Activated naive CD4-positive, alpha-beta T cell treated with anti-CD3 and anti-CD28 coated beads, Interleukin-2, amount 50 U/mL, for 24 hours (primary cell): Measurements from ENCODE around the gene ZNF43.
"Not testable (repeated sequence)": the region's sequence is repeated elsewhere in the genome, so short reads cannot be mapped to it uniquely, and the experiment has no call there.

Source experiments
- H3K27ac Mint-ChIP-seq: one replicate; pipeline ENCODE4 v1.8.0; 2021; ENCODE audit warnings: mild to moderate bottlenecking, mixed read lengths
- H3K27me3 Mint-ChIP-seq: one replicate; pipeline ENCODE4 v1.8.0; 2021; ENCODE audit warnings: mixed read lengths
- H3K36me3 Mint-ChIP-seq: one replicate; pipeline ENCODE4 v1.8.0; 2021; ENCODE audit warnings: mixed read lengths
- H3K4me1 Mint-ChIP-seq: one replicate; pipeline ENCODE4 v1.8.0; 2021; ENCODE audit warnings: mixed read lengths
- H3K4me3 Mint-ChIP-seq: one replicate; pipeline ENCODE4 v1.8.0; 2021; ENCODE audit warnings: mild to moderate bottlenecking, mixed read lengths
- H3K9me3 Mint-ChIP-seq: one replicate; pipeline ENCODE4 v1.8.0; 2021; ENCODE audit warnings: mixed read lengths

The ZNF43 gene

GRCh38 chr19:21839976-21840375, 4.0 kb upstream of the ZNF43 start:
- Mint-ChIP-seq H3K4me3 (no peak overlapping the region), H3K9me3 (no peaks in the 10 kb centered on the region), H3K27me3 (no peaks in the 10 kb centered on the region), H3K27ac (no peak overlapping the region), H3K4me1 (peaks cover 16% of the 10 kb centered on the region), H3K36me3 (peaks cover 17% of the 10 kb centered on the region)

DNA sequence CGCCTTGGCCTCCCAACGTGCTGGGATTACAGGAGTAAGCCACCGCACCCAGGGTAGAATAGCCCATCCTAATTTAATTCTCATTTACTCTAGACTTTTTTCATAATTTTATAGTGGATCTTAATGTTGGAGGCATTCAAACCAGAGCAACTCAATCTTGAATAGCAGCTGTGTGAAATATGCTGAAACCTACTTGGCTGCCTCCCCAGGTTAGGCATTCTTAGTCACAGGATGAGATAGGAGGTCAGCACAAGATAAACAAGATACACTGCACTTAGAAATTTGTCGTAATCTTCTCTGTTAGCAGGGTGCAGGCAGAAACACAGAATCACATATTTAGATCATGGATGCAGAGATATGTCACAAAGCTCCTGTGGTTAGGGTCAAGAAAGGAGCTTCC, 2.7 kb upstream of the ZNF43 start:
- H3K4me3 Mint-ChIP-seq = no peak overlapping the region
- H3K9me3 Mint-ChIP-seq = no peaks in the 10 kb centered on the region
- peaks cover 24% of the 10 kb centered on the region for H3K4me1 Mint-ChIP-seq
- H3K27ac Mint-ChIP-seq = no peak overlapping the region
- H3K36me3 Mint-ChIP-seq = peaks cover 15% of the 10 kb centered on the region
- no peaks in the 10 kb centered on the region for H3K27me3 Mint-ChIP-seq

GRCh38 chr19:21835429-21835809, 563 bp downstream of the ZNF43 start:
- no peaks in the 10 kb centered on the region for H3K9me3 Mint-ChIP-seq
- no peaks in the 10 kb centered on the region for H3K27me3 Mint-ChIP-seq
- H3K4me1 Mint-ChIP-seq = peaks cover 32% of the 10 kb centered on the region
- H3K36me3 Mint-ChIP-seq = peaks cover 18% of the 10 kb centered on the region
- H3K4me3 Mint-ChIP-seq = peak overlapping the region; percentile 99
- peak overlapping the region; percentile 99 for H3K27ac Mint-ChIP-seq

GRCh38 chr19:21833733-21834132, 2.2 kb downstream of the ZNF43 start:
- Mint-ChIP-seq H3K4me1 (peaks cover 40% of the 10 kb centered on the region), H3K4me3 (peak overlapping the region; percentile 59), H3K27ac (peak overlapping the region; percentile 14), H3K9me3 (no peaks in the 10 kb centered on the region), H3K36me3 (peaks cover 24% of the 10 kb centered on the region), H3K27me3 (no peaks in the 10 kb centered on the region)

DNA sequence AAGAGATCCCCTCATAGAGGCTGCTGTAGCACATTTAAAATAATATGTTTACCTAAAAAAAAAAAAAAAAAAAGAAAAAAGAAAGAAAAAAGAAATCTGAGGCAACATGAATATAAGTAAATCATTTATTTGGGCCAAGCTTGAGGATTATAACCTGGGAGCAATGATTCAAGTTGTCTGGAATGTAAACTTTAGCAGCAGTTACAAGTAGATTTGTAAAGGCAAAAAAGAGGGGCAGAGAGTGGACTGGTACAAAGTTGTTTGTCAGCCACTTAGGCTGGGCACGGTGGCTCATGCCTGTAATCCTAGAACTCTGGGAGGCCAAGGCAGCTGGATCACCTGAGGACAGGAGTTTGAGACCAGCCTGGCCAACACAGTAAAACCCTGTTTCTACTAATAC, 11.3 kb downstream of the ZNF43 start:
- H3K27me3 Mint-ChIP-seq = no peaks in the 10 kb centered on the region
- peaks cover 7% of the 10 kb centered on the region for H3K9me3 Mint-ChIP-seq
- peaks cover 6% of the 10 kb centered on the region for H3K4me1 Mint-ChIP-seq
- H3K36me3 Mint-ChIP-seq = peaks cover 42% of the 10 kb centered on the region
- no peak overlapping the region for H3K27ac Mint-ChIP-seq
- H3K4me3 Mint-ChIP-seq = no peak overlapping the region

- H3K27ac Mint-ChIP-seq = no peak overlapping the region
Measured at GRCh38 chr19:21823224-21823623, 12.8 kb downstream of the ZNF43 start.

GRCh38 chr19:21812448-21812847, 23.5 kb downstream of the ZNF43 start:
- Mint-ChIP-seq H3K36me3 (peaks cover 72% of the 10 kb centered on the region), H3K4me3 (no peak overlapping the region), H3K9me3 (no peaks in the 10 kb centered on the region), H3K4me1 (no peaks in the 10 kb centered on the region), H3K27me3 (no peaks in the 10 kb centered on the region), H3K27ac (no peak overlapping the region)

More at GRCh38 chr19:21823224-21823623, 12.8 kb downstream of the ZNF43 start:
- Mint-ChIP-seq H3K4me1 (peaks cover 3% of the 10 kb centered on the region), H3K27me3 (no peaks in the 10 kb centered on the region), H3K36me3 (peaks cover 50% of the 10 kb centered on the region), H3K4me3 (no peak overlapping the region), H3K9me3 (peaks cover 15% of the 10 kb centered on the region)

- H3K36me3 Mint-ChIP-seq = peaks cover 47% of the 10 kb centered on the region
- H3K27me3 Mint-ChIP-seq, H3K4me3 Mint-ChIP-seq, H3K4me1 Mint-ChIP-seq, H3K27ac Mint-ChIP-seq, H3K9me3 Mint-ChIP-seq: not testable (repeated sequence)
Measured at GRCh38 chr19:21808400-21809000, 27.5 kb downstream of the ZNF43 start.

GRCh38 chr19:21789466-21790085, 46.4 kb downstream of the ZNF43 start:
- peaks cover 3% of the 10 kb centered on the region for H3K27me3 Mint-ChIP-seq
- H3K9me3 Mint-ChIP-seq = peaks cover 35% of the 10 kb centered on the region
- H3K36me3 Mint-ChIP-seq = no peaks in the 10 kb centered on the region
- H3K4me3 Mint-ChIP-seq = no peak overlapping the region
- H3K4me1 Mint-ChIP-seq = no peaks in the 10 kb centered on the region
- no peak overlapping the region for H3K27ac Mint-ChIP-seq

DNA sequence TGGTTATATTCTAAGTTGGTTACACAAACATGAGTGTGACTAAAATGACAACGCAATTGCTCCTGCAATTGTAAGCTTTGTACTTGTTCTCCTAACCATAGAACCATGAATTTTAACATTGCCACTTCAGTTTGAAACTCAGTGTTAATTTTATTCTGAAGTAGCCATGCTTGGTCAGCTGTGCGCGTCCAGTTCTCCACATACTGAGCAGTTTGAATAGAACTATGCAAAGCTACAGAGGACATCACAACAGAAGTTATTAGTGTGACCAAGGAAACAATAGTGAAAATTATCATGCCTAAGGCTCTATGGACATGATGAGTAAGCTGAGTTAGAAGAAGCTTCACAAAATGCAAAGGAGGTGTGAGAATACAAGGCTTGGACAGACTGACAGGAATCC, 49.0 kb downstream of the ZNF43 start:
- no peak overlapping the region for H3K4me3 Mint-ChIP-seq
- no peaks in the 10 kb centered on the region for H3K4me1 Mint-ChIP-seq
- no peak overlapping the region for H3K27ac Mint-ChIP-seq
- peaks cover 3% of the 10 kb centered on the region for H3K27me3 Mint-ChIP-seq
- no peaks in the 10 kb centered on the region for H3K36me3 Mint-ChIP-seq
- peaks cover 30% of the 10 kb centered on the region for H3K9me3 Mint-ChIP-seq

GRCh38 chr19:21775792-21776191, 60.2 kb downstream of the ZNF43 start:
- H3K4me3 Mint-ChIP-seq, H3K9me3 Mint-ChIP-seq, H3K27me3 Mint-ChIP-seq, H3K36me3 Mint-ChIP-seq, H3K27ac Mint-ChIP-seq, H3K4me1 Mint-ChIP-seq: not testable (repeated sequence)

DNA sequence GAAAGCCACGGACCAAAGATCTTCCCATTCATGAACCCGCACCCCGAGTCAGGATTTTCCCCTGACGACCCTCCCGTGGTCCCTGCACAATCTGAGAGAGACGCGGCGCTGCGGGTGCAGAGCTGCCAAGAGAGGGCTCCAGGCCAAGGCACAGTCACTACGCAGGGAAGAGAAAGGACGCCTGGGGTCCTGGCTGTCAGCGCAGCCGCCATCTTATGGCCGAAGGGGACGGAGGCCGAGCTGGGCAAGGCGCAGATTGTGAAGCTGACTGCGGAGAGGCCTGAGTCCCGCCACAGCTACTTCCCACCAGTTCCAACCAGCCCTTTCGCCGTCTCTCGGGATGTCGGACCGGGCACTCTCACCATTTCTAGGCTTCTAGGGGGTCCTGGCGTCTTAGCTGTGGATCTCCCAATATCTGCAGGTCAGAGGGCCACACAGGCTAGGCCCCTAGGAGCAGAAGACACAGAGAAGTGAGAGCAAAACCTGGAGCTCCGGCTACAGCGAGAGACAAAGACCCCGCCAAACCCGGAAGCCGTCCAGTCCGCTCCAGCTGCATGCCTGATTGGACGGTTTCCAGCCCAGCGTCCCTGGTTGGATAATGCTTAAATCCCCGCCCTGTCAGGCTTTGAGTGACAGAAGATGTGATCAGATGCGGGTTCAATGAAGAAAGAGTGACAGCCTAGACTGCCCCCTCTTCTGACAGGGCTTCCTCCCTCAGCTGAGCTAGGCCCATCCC, 68.7 kb downstream of the ZNF43 start, which contains the start of gene ZNF100:
TSS of gene ZNF100 (minus strand) at position 515 of the 736 bp plus-strand sequence. CDS start at position 365, 150 bp downstream.
- no peaks in the 10 kb centered on the region for H3K27me3 Mint-ChIP-seq
- H3K4me1 Mint-ChIP-seq = peaks cover 39% of the 10 kb centered on the region
- H3K4me3 Mint-ChIP-seq = peak within 1 kb of the TSS; percentile 94
- H3K36me3 Mint-ChIP-seq = peaks cover 18% of the 10 kb centered on the region
- peak within 1 kb of the TSS; percentile 81 for H3K27ac Mint-ChIP-seq
- no peaks in the 10 kb centered on the region for H3K9me3 Mint-ChIP-seq

DNA sequence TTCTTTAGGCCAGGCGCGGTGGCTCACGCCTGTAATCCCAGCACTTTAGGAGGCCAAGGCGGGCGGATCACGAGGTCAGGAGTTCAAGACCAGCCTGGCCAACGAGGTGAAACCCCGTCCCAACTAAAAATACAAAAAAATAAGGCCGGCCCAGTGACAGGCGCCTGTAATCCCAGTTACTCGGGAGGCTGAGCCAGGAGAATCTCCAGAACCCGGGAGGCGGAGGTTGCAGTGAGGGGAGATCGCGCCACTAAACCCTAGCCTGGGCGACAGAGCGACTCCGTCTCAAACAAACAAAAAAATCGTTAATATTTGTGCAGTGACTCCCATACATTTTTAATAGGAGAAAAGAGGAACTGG, 69.3 kb downstream of the ZNF43 start:
- H3K36me3 Mint-ChIP-seq = peaks cover 22% of the 10 kb centered on the region
- H3K4me3 Mint-ChIP-seq = peak overlapping the region; percentile 94
- not testable (repeated sequence) for H3K9me3 Mint-ChIP-seq, H3K27me3 Mint-ChIP-seq
- peaks cover 45% of the 10 kb centered on the region for H3K4me1 Mint-ChIP-seq
- H3K27ac Mint-ChIP-seq = peak overlapping the region; percentile 81

- peaks cover 29% of the 10 kb centered on the region for H3K36me3 Mint-ChIP-seq
Measured at GRCh38 chr19:21765151-21765550, 70.8 kb downstream of the ZNF43 start.

GRCh38 chr19:21761547-21761946, 74.4 kb downstream of the ZNF43 start:
- not testable (repeated sequence) for H3K27me3 Mint-ChIP-seq, H3K27ac Mint-ChIP-seq, H3K4me3 Mint-ChIP-seq, H3K9me3 Mint-ChIP-seq
- peaks cover 49% of the 10 kb centered on the region for H3K36me3 Mint-ChIP-seq
- H3K4me1 Mint-ChIP-seq = peaks cover 62% of the 10 kb centered on the region

More at GRCh38 chr19:21765151-21765550, 70.8 kb downstream of the ZNF43 start:
- peaks cover 46% of the 10 kb centered on the region for H3K4me1 Mint-ChIP-seq
- peak overlapping the region; percentile 54 for H3K4me3 Mint-ChIP-seq
- no peaks in the 10 kb centered on the region for H3K9me3 Mint-ChIP-seq
- H3K27ac Mint-ChIP-seq = peak overlapping the region; percentile 35
- no peaks in the 10 kb centered on the region for H3K27me3 Mint-ChIP-seq

- Mint-ChIP-seq H3K27me3 (no peaks in the 10 kb centered on the region), H3K4me1 (peaks cover 50% of the 10 kb centered on the region), H3K27ac (no peak overlapping the region), H3K4me3 (no peak overlapping the region), H3K36me3 (peaks cover 62% of the 10 kb centered on the region), H3K9me3 (no peaks in the 10 kb centered on the region)
Measured at GRCh38 chr19:21758296-21758695, 77.7 kb downstream of the ZNF43 start.
